HG03066 (cell line): ENCODE results near the gene UBAP1.
"Not testable (repeated sequence)": the region's sequence is repeated elsewhere in the genome, so short reads cannot be mapped to it uniquely, and the experiment has no call there.

ENCODE experiments used
- ATAC-seq: cut with Tn5 transposase; IDR thresholded peaks from one replicate; pipeline ENCODE4 v1.9.1; 2021; ENCODE audit warnings: low read depth; ENCODE audit not compliant: unreplicated experiment

The UBAP1 gene

DNA sequence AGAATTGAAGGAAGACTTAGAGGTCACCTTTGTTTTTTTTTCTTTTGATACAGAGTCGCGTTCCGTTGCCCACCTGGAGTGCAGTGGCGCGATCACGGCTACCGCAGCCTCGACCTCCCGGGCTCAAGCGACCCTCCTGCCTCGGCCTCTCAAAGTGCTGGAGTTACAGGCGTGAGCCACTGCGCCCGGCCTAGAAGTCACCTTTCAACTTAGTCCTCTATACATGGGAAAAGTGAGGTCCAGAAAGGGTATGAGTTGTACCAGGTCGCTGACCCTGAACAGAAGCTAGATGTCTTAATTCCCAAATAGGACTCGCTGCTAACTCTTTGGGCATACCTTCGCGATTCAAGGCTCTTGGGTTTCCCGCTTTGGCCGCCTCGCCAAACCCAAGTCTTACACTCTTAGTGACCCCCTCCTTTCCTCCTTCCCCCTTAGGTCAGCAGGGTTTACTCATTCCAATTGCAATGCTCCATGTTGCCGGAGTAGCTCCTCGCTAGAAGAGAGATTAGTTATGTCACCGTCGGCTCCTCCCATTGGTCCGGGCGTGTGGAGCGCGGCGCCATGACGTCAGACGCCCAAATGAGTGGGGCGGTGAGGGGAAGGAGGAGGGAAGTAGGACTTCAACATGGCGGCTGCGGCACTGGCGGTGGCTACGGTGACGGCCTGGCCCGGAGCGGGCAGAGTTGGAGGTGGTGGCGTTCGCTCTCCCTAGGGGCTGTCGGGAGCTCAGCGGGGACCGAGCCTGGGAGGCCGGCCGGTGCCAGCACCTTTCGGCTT is at the start of gene UBAP1:
UBAP1 (plus strand) TSS at position 608 of the 777 bp plus-strand sequence. CDS start 41,872 bp downstream, outside the sequence.
- peak; percentile 99 for ATAC-seq

DNA sequence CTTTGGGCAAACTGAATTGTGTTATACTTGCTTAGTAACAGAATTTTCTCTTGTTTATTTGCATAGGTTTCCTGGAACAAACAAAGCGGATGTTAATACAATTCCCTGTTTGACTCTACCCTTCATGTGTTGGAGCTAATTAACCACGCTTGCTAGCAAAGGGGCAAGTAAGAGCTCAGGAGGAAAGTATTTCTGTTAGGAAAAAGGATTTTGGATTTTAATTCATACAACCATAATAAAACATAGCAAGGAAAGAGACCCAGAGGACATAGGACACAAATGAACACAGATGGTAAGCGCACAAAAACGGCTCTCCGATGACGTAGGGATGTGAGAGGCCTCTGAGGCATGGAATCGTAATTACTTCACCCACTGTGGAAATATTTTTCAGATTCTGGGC is 47.3 kb upstream of the UBAP1 start:
- ATAC-seq: no peak

DNA sequence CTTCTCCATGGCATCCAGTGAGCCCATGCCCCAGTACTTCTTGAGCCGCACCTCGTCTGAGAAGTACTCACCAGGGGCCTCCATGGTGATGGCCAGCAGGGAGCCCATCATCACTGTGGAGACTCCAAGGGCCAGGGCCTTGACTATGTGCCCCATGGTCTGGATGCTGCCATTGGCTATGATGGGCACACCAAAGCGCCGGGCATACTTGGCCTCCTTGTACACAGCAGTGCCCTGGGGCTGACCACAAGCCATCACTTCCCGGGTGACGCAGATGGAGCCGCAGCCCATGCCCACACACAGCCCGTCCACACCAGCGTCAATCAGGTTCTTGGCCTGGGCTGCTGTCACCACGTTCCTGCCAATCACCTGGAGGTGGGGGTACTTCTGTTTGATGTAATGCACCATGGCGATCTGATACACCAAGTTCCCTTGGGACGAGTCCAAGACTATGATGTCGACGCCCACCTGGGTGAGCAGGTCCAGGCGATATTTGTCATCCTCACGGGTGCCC is 45.4 kb upstream of the UBAP1 start:
- ATAC-seq: no peak

DNA sequence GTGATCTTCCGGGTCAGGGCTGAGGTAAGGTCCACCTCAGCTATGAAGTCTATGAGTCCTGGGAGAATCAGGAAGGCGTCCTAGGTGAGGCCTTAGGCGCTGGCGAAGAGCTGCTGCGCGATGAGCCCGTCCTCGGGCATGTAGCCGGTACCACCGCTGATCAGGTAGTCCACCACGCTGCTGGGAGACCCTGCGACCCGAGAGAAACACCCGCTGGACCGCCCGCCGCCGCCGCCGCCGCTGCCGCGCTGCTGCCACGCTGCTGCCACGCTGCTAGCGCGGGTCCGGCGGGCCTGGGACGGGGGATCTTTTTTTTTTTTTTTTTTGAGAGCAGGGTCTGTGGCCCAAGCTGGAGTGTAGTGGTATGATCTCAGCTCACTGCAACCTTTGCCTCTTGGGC is 44.3 kb upstream of the UBAP1 start:
- ATAC-seq: no peak

DNA sequence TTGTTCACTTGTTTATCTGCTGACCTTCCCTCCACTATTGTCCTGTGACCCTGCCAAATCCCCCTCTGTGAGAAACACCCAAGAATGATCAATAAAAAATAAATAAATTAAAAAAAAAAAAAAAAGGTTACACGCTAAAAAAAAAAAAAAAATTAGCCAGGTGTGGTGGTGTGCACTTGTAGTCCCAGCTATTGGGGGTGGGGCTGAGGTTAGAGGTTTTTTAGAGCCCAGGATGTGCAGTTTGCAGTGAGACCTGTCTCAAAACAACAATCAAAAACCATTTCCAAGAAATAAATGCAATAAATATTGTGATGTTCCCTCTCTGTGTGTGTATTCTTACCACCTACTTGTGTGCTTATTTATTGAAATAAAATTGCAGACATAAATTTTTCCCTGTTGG is 40.2 kb upstream of the UBAP1 start:
- not testable (repeated sequence) for ATAC-seq

DNA sequence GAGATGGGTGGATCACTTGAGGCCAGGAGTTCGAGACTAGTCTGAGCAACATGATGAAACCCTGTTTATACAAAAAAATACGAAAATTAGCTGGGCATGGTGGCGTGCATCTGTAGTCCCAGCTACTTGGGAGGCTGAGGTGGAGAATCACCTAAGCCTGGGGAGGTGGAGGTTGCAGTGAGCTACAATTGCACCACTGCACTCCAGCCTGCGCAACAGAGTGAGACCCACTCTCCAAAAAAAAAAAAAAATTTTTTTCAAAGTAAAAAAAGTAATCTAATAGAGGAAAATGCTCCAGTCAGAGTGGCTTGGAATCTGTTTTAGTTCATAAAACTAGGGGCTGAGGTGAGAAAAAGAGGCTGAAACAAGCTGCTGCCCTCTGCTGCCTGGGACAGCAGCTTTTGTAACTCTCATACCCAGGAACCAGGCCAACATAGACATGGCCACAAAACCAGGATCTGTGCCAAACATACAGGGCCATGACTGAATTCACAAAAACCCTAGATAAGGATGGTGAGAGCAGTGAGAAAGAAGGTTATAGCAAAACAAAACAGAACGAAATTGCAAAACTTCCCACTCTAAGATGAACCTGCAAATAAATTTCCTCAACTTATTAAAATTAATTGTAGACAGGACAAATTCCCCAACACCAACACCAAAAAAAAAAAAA is 39.2 kb upstream of the UBAP1 start:
- no peak for ATAC-seq

DNA sequence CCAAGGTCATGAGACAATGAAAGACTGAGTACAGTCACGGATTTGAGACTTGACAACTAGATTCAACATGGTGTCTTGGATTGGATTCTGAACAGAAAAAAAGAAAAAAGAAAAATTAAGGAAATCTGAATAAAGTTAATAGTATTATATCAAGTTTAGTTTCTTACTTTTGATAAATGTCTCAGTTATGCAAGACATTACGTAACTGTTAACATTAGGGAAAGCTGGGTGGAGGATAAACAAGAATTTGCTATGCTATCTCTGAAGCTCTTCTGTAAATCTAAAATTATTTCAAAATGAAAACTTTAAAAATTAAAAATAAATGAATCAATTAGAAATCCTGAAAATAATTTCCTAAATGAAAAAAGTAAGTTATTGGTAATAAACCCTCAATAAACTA is 38.0 kb upstream of the UBAP1 start:
- ATAC-seq: no peak

DNA sequence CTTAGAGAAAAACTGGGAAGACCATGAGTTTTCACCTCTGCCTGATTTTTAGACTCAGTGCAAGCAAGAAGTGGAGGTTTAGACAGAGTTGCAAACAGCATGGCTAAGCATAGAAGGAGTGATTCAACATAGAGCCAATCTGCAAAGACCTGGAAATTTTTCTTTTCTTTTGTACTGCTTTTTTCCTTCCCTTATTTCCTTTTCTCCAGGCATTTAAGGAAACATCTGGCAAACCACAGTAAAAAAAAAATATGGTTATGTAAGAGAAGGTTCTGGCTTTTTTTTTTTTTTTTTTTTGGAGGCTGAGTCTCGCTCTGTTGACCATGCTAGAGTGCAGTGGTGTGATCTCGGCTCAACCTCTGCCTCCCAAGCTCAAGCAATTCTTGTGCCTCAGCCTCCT is 35.7 kb upstream of the UBAP1 start:
- no peak for ATAC-seq

DNA sequence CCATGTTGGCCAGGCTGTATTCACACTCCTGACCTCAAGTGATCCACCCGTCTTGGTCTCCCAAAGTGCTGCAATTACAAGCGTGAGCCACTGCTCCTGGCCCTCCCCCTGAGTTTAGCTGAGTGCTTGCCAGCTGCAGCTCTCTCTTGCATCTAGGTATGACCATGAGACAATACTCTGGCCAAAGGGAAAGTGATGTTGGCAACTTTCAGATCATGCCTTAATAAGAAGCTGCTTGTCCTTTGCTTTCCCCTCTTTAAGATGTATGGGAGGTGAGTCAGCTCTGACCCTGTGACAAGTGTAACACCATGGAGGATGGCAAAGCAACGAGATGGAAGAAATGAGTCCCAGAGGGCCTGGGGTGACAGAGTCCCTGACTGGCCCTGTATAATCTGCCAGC is 33.7 kb upstream of the UBAP1 start:
- ATAC-seq: no peak

DNA sequence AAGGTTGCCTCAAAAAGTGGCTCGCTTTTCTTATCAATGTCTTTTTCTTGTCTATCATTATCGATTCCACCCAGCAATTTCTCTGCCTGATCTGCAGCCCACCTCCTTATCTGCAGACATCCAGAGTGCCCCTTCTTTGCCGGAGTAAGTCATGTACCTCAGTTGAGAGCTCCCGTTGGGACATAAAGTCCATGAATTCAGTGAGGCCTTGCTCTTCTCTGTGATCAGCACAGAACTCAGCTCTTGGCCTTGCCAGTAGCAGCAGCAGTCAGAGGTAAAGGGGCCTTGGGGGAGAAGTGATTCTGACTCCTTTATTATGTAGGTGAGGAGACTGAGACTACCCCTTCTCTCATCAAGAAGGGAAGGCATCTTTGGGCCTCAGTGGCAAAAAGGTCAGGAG is 27.4 kb upstream of the UBAP1 start:
- ATAC-seq: no peak

DNA sequence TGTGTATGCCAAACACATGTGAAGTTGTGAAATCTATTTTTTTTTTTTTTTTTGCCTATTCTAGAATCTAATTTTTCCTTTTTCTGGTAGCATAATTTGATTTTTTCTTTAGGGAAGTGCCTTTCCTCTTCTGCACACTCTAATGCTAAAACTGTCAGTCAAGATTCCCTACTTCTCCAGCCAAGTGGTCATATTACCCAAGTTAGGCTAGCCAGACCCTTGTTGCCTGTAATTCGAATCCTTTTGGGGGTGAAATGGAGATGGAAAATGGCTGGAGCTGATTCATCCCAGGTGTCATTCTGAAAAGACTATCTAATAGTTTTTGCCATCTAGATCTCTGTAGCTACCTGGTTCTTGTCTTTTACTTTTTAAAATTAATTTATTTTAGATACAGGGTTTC is 24.8 kb upstream of the UBAP1 start:
- no peak for ATAC-seq

DNA sequence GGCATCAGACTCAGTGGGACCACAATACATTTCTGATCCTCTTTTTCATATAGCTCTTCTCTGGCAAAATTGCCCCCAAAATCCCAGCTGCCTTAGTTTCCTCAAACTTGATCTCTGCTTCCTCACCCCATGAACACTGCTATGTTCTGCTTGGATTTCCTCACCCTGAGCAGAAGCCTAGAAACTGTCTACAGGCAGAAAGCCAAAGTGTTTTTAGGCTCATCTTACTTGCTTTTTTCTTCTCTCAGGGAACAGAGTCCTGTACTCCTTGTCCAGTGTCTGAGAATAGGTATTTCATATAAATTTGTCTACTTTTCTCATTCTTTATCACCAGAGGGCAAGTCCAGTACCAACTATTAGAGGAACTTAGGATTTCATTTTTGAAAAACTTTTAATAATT is 21.5 kb upstream of the UBAP1 start:
- no peak for ATAC-seq

DNA sequence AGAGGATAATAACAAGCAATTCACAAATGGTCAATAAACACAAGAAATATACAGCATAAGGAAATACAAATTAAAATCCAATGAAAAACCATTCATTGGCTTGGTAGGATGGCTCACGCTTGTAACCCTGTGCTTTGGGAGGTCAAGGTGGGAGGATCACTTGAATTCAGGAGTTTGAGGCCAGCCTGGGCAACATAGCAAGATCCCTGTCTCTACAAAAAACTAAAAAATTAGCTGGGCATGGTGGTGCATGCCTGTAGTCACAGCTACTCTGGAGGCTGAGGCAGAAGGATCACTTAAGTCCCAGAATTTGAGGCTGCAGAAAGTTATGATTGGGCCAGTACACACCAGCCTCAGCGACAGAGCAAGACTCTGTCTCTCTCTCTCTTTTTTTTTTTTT is 20.9 kb upstream of the UBAP1 start:
- no peak for ATAC-seq

DNA sequence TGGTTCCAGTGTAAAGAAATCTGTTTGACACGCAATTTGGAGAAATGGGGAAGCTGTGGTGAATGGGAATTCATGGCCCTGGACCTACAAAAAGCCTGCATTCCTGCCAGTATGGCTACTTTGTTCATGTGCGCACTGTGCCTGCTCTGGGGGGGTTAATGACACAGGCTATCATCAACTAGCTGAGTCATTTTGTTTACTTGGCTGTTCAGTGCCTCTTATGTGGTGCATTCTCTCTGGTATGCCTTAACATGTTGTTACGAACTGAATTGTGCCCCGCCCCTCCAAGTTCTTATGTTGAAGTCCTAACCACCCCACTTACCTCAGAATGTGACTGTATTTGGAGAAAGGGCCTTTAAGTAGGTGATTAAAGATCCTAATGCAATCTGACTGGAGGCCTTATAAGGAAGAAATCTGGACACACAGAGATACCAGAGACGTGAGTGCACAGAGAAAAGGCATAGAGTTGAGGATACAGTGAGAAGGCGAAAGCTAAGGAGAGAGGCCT is 20.4 kb upstream of the UBAP1 start:
- ATAC-seq: no peak

DNA sequence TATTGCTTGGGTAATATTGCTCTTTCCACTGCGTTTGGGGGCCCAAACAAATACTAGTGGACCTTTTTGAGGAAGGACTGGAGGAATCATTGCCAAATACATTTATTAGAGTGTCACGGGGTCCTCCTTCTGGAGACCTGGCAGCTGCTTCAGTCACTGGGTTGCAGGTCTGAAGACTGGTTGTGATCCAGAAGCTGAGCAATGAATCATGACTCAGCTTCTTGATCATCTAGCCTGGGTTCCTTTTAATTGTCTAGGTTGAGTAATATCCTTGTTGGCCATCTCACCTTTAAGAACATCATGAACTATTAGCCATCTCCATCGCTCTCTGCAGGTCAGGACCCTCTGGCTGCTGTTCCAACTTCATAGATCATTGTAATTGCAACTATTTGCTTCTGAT is 15.4 kb upstream of the UBAP1 start:
- no peak for ATAC-seq

DNA sequence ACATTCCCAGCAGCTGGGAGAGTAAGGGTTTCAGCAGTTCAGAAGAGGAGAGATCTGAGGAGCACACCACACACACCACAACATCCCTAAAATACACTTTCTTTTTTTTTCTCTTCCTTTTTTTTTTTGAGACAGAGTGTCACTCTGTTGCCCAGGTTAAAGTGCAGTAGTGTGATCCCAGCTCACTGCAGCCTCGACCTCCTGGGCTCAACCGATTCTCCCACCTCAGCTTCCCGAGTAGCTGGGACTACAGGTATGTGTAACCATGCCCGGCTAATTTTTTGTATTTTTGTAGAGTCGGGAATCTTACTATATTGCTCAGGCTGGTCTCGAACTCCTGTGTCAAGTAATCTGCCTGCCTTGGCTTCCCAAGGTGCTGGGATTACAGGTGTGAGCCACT is 9.7 kb upstream of the UBAP1 start:
- ATAC-seq: no peak

DNA sequence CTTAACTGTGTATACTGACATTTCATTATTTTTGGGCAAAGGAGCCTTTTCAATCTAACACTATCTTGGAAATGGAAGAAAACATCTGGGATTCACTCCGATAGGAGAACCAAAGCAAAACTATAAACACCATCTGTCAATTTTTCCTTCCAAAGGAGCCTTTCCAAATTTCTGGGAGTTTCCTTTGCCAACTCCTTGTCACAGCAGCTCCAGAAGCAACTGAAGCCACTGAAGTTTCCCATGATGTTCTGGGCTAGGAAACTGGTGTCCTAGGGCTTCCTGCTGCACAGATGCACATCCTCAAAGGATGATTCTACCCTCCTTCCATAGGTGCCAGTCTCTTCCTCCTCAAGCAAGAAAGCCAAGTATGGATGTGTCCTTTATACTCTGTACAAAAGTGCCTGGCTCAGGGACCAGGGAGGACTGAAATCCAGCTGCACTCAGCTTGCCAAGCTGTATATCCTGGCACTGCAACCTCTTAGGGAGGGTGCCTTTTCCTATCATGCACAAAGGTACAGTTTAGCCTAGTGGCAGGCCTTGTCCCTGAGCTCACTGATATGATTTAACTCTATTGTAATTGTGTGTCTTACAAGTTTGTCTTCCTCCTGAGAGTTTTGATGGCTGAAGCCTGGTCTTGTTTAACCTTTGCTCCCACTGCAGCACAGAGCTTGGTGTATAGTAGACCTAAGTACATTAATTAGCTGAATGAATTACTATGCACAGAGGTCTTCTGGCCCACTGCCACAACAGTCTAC is 8.4 kb upstream of the UBAP1 start:
- no peak for ATAC-seq

DNA sequence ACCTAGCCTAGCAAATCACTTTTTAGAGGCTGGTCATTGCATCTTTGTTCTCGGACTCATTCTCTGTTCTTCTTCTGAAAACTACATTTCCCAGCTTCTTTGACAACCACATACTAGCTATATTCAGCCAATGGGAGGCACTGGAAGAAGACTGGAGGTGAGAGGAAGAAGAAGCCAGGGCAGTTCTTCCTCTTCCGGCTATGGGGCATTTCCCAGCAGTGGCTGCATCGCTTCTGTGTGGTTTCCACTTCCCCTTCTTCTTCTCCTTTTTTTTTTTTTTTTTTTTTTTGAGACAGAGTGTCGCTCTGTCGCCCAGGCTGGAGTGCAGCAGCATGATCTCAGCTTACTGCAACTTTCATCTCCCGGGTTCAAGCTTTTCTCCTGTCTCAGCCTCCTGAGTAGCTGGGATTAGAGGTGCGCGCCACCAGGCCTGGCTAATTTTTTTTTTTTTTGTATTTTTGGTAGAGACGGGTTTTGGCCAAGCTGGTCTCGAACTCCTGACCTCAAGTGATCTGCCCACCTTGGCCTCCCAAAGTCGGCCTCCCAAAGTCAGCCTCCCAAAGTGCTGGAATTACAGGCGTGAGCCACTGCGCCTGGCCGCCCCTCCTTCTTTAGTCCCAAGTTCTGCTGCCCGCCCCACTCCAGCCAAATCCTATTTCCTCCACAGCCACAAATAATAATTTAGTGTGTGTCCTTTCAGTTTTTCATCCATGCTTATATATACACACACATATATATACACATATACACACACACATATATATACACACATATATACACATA is 6.9 kb upstream of the UBAP1 start:
- peak; percentile 76 for ATAC-seq

DNA sequence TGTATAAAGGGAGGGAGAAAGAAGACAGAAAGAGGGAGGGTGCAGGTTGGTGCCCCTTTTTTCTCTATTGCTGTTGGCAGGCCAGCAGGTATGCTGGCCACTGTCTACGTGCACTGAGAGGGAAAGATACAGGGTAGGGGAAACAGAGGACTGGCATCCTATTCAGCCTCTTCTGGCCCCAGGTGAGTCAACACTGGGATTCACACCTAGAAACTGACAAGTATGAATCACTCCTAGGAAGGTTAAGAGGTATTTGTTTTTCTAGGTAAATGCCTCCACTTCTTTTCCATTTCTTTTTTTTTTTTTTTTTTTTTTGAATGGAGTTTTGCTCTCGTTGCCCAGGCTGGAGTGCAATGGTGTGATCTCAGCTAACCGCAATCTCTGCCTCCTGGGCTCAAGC is 2.8 kb upstream of the UBAP1 start:
- no peak for ATAC-seq
